ENCODE measurements around the gene LRIT2.

DNA sequence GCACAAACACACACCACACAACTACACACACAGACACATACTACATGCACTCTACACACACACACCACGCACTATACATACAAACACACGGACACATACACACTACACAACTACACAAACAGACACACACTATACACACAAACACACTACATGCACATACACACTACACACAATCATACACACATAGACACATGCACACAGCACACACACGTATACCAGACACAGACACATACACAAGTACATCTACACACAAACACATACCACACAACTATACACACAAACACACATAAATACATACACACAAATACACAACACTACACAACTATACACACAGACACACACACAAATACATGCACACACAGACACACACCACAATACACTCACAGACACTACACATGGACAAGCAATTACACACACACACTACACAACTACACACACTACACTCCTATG, 47.2 kb downstream of the LRIT2 start:
- TF ChIP-seq, protein P1, sequence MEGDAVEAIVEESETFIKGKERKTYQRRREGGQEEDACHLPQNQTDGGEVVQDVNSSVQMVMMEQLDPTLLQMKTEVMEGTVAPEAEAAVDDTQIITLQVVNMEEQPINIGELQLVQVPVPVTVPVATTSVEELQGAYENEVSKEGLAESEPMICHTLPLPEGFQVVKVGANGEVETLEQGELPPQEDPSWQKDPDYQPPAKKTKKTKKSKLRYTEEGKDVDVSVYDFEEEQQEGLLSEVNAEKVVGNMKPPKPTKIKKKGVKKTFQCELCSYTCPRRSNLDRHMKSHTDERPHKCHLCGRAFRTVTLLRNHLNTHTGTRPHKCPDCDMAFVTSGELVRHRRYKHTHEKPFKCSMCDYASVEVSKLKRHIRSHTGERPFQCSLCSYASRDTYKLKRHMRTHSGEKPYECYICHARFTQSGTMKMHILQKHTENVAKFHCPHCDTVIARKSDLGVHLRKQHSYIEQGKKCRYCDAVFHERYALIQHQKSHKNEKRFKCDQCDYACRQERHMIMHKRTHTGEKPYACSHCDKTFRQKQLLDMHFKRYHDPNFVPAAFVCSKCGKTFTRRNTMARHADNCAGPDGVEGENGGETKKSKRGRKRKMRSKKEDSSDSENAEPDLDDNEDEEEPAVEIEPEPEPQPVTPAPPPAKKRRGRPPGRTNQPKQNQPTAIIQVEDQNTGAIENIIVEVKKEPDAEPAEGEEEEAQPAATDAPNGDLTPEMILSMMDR (IDR thresholded peaks at IDR 0.05; ENCODE audit: poor library complexity), result no peak
- TF ChIP-seq EZH2 (IDR thresholded peaks at IDR 0.05; ENCODE audit: borderline replicate concordance), result no peak
